Stimulated activated CD4-positive, alpha-beta T cell treated with anti-CD3 and anti-CD28 coated beads, Interleukin-2, amount 100 ng/mL, for 24 hours (primary cell): ENCODE measurements around the gene ODC1.
"Not testable (repeated sequence)": the region's sequence is repeated elsewhere in the genome, so short reads cannot be mapped to it uniquely, and the experiment has no call there.

Experiments used
- DNase-seq, 2 donors: peaks; one replicate each; pipeline ENCODE4 v3.0.0-alpha.2; 2020

ODC1 gene

DNA sequence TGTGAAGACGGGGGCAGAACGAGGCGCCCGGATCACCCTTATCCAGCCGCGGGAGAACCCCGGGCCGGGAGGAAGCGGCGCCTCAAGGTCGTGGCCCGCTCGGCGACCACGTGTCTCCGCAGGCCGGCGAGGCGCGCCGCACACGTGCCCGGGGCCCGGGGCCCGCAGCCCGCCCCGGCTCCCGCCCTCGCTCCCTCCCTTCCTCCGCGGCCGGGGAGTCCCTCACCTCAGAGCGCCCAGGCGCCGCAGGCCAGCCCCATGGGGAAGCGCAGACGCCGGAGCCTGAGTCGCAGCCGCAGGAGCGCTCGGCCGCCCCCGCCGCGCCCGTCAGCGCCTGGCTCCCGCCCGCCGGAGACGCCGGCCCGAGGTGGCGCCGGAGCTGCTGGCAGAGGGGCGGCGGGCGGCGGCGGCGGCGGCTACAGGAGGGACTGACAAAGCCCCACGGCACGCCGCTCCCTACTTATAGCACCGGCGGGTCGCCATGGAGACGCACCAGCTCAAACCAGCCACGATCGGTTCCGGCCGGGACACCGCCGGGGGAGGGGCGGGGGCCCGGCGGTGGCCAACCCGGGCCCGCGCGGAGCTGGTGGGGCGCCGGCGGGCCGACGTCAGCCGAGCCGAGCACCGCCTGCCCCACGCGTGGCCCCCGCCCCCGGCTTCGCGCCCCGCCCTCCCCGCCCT, at the start of gene ODC1:
TSS of gene ODC1 (minus strand) at position 433 of the 681 bp plus-strand sequence. CDS start 3,295 bp downstream, outside the sequence.
- DNase-seq: peak; percentile 99 to 100

- DNase-seq: peak; percentile 61 to 65
These were observed 49.7 kb upstream of the ODC1 start for GRCh38 chr2:10497797-10498251.

GRCh38 chr2:10495988-10496313, 47.8 kb upstream of the ODC1 start:
- DNase-seq: no peak

- no peak for DNase-seq
These were observed 47.3 kb upstream of the ODC1 start for GRCh38 chr2:10495311-10495987.

GRCh38 chr2:10494351-10495066, 46.4 kb upstream of the ODC1 start:
- DNase-seq: no peak

DNA sequence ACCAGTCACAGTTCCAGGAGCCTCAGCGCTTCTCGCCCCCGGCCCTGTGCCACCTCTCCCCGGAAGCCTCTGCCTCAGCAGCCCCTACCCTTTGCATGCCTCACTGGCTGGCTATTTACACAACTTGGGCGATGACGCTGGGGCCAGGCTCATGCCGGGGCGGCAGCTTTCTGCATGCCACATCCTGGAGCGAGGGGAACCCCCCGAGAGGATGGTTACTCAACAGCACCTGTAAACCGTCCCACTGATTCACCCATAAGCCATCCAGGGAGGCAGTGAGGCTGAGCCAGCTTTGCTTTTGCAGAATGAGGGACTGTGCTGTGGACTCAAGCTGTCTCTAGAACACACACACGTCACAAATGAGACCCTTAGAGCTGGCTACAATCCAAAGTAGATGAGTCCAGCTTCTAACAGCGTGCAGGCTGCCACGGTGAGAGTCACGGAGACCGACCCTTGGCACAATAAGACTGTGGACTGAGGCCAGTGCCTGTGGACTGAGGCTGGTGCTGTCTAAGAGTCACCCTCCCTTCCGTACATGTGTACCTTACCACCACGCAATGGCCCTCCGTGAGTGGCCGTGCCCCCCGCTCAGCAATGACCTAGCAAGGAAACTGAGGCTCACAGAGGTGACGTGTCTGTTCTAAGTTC, 45.6 kb upstream of the ODC1 start:
- peak; percentile 79 for DNase-seq

GRCh38 chr2:10493075-10493633, 45.0 kb upstream of the ODC1 start:
- no peak for DNase-seq

DNA sequence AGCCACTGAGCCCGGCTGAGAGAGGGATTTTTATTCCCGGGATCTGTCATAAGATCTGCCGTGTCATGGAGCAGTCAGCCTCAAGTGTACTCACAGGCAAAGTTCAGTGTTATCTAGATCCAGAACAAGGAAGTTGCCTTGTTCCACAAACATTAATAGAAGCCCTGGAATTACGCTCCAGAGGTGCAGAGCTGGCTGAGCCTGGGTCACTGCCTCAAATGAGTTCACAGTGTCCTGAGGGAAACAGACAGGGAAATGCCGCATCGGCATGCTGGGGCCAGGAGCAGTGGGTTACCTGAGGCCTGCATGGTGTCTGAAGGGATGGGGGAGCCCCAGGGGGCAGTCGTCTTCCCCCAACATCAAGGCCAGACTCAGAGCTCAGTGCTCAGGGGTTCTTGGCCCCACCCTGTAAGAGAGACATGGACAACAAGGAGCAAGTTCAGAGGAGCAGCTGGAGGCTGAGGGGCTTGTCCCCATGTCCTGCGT, 42.7 kb upstream of the ODC1 start:
- no peak for DNase-seq

DNA sequence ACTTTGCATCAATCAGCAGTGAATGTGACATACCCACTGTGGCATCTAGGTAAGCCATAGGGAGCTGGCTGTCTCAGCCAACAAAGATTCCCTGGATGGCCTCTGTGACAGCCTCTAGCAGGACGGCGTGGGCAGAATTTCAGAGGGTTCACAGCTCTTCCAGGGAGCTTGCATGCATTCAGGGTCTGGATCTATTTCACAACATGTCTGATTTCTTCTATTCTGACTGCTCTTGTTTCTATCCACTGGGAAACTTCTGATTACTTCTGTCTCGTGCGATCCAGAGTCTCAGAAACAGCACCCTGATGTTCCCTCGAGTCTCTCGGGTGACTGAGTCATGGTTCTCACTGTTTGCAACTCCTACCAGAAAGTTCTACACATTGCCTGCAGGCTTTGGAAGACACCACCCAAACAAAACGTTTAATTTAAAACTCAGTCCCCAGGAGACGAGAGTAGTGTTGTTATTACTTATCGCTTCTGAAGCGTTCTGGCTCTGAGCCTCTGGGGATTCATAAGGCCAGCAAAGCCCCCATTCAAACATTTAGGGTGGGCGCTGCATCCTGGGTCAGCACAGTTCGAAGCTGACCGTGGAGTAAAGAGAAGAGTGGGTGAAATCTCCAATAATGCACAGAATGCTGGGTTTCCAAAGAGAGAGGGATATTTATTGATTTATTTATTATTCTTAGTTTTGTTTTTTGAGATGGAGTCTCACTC, 41.9 kb upstream of the ODC1 start:
- DNase-seq: no peak

GRCh38 chr2:10488142-10488541, 40.0 kb upstream of the ODC1 start:
- DNase-seq: not testable (repeated sequence)

- not testable (repeated sequence) for DNase-seq
These were observed 39.6 kb upstream of the ODC1 start for GRCh38 chr2:10487741-10488104.

DNA sequence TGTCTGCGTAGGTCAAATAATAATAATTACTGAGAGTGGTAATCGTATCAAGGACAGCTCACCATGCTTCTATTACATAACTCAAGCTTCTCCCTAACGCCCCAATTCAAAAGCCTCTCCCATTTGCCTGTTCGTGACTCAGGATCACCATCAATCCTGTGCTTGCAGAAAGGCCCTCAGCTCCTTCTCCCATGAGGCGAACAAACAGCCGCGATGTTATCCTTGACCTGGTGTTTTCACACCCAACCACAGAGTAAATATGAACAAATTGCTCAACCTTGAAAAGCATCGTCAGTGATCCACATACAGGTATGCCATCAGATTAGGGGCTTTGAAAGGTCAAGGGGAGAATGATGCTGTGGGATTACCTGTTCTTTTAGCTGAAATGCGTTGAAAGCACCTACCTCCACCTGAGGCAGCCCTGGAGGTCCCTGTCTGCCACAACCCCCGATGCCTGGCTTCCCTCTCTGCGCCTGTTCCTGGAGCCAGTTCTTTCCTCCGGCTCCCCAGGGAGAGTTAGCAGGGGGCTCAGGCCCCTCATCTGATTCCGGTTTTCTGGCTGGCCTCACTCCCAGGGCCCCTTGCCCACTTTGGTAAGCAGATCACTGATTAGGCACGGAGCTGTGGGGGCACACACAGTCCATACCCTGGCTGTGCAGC, 39.1 kb upstream of the ODC1 start:
- no peak for DNase-seq

- DNase-seq: no peak
These were observed 38.5 kb upstream of the ODC1 start for GRCh38 chr2:10486601-10487079.

GRCh38 chr2:10486091-10486490, 38.0 kb upstream of the ODC1 start:
- DNase-seq: no peak

DNA sequence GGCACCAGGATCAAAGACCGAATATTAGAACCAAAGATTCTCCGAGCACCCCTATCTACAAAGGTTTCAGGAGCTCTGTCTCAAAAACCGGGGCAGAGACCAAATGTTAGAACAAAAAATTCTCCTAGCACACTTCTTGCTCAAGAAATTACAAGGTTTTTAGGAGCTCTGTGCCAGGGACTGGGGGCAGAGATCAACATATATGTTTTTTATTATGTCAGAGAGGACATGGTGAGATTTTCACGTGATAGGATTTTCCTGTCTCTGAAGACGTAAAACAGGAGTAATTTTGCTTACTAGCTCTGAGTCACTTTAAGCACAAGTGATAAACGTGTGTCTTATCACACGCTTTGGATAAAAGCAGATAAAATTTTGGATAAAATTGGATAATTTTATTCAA, 34.8 kb upstream of the ODC1 start:
- DNase-seq: no peak

DNA sequence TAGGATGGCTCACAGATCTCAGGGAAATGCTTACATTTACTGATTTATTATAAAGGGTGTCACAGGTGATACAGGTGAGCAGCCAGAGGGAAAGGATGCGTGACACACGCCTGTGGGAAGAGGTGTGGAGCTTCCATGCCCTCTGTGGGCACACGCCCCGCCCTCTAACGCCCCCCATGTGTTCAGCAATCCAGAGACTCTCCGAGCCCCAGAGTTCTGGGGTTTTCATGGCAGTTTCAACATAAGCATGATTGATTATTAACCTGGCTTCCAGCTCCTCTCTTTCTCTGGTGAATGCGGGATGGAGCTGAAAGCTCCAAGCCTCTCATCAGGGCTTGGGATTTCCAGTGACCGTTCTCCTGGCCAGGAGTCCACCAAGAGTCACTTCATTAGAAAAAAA, 34.3 kb upstream of the ODC1 start:
- DNase-seq: no peak

- no peak for DNase-seq
These were observed 33.6 kb upstream of the ODC1 start for GRCh38 chr2:10481666-10482157.

DNA sequence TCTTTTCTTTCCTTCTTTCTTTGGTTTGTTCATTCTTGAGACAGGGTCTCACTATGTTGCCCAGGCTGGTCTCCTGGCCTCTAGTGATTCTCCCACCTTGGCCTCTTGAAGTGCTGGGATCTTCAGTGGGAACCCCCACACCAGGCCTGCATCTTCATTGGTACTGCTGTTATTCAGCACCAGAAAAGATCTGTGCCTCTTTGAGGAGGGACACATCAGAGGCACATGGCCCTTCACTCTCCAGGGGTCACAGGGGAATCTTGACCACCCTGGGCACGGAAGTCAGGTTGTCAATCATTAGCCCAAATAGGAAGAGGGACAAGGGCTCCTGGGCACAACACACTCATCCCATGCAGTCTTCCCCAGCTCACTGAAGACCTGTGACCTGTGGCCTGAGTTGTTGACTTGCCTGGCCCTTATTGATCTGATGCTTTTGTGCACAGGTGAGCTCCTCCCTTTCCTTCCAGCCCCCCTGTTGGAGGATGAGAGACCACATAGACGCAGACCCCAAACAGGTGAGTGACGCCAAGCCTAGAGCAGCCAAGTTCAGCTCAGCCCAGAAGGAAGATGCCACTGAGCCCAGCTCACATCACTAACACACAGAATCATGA, 33.0 kb upstream of the ODC1 start:
- no peak for DNase-seq

GRCh38 chr2:10480359-10480949, 32.3 kb upstream of the ODC1 start:
- no peak for DNase-seq

DNA sequence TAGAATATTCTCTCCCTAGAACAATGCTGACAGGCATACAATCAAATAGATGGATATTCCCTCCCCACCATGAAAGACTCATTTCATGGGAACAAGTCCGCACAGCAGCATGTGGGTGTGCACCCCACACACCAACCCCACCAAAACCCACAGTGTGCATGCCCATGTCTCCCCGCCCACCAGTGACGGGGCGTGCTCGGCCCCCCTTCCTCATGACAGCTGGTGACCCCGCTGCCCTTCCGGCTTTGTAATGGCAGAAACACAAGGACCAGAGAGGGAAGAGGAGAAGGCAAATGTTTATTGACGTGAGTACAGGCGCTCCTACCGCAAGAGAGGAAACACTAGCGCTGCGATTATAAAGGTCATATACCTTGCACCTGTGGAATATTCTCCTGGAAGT, 30.8 kb upstream of the ODC1 start:
- DNase-seq: no peak

DNA sequence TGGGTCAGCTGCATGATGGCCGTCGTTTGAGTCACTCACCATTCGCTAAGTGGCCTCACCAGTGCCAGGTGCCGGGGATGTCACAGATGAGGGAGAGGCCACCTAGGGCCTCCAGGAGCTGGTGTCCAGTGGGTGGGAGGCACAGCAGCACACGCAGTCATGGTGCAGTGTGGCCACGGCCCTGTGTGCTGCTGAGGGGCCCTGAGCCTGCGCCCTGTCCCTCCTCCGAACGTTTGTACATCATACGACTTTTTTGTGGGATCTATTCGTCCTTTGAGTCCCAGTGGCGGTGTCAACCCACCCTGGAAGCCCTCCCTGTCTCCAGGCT, 30.1 kb upstream of the ODC1 start:
- no peak for DNase-seq
